GM19395 (cell line): ENCODE results near the gene CCDC174.
"Not testable (repeated sequence)": the region's sequence is repeated elsewhere in the genome, so short reads cannot be mapped to it uniquely, and the experiment has no call there.

Source experiments
- ATAC-seq: cut with Tn5 transposase; IDR thresholded peaks from one replicate; pipeline ENCODE4 v1.9.1; 2021; ENCODE audit warnings: mild to moderate bottlenecking, moderate library complexity; ENCODE audit not compliant: unreplicated experiment

The CCDC174 gene

DNA sequence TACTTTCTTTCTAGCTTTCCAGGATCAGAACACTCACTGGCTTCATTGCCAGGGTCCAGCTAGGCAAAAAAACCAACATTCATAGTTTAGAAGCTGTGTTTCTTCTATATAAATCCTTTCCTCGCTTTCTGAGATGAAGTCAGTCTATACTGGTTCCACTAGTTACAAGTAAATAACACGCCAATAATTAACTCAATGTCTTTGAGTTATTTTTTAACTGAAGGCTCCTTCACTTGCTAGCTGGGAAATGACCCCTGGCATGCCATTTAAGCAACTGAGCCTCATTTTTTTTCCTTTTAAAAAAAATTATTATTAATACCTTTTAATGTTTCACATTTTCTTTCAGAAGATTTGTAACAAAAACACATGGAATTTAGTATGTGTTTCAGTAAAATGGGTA is 2.1 kb upstream of the CCDC174 start:
- no peak for ATAC-seq

- no peak for ATAC-seq
Measured at GRCh38 chr3:14650193-14650592, 1.4 kb upstream of the CCDC174 start.

GRCh38 chr3:14652360-14652907 is 872 bp downstream of the CCDC174 start:
- ATAC-seq, result not testable (repeated sequence)

DNA sequence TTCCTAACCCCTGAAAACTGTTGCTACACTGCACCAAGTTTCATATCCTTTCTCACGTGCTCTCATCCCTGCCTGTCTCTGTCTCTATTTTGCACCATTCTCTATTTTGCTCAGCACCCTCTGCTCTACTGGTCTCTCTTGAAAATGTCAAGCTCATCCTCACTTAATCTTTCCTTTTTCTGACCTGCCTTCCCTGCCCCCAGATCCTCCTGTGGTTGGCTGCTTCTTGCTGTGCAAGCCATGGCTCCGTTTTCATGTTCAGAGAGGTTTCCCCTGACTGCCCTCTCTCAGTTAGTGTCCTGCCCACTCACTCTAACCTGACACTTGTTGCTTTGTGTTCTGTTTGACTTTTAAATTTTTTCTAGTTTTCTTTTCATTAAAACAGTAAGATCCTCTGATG is 6.0 kb downstream of the CCDC174 start:
- ATAC-seq, result no peak

- ATAC-seq, result no peak
Measured at GRCh38 chr3:14658978-14659377, 7.4 kb downstream of the CCDC174 start.

DNA sequence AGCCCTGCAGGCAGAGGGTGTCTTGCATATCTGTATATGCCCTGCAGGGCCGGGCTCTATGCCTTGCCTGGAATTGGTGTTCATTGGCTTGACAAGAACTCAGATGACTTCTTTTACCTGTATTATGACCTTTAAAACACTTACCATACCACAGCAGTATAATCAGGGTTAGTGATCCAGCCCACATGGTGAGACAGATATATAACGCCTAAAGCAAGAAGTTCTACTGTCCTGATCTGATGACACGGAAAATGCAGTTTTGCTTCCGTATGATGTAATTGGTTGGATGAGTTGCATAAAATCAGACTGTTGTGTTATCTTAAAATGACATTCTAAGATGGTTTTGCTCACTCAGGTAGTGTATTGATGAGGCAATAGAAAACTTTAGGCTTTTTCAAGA is 9.4 kb downstream of the CCDC174 start:
- no peak for ATAC-seq

DNA sequence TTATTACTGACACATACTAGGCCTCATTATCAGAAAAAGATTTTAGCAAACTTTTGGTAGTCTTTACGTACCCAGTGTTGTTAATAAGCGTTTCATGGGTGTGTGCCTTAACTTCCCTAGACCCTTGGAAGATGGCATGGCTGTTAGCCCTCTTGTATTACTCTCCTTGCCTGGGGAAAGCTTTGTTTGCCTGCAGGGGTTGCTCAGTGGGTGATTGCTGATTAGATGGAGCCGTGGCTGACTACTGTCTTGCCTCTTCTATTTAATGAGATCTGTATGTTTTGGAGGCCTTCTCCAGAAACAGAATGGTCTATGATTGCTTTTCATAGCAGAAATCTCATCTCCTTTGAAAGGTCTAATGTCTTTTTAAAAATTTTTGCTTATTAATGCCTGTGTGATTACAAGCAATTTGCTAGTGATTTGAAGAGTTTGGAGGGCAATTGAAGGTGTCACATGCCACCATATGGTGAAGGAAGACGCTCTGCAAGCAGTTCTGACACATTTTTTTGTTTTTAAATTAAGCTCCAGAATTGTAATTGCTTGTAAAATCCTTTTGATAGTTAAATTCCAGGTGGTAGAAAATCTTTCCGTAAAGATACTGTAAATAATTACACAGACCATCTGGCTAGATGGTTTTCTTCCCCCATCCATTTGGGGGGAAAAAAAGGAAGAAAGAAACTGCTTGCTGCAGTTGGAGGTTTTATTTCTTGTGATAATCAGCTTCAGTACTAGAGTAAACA is 12.0 kb downstream of the CCDC174 start:
- no peak for ATAC-seq

DNA sequence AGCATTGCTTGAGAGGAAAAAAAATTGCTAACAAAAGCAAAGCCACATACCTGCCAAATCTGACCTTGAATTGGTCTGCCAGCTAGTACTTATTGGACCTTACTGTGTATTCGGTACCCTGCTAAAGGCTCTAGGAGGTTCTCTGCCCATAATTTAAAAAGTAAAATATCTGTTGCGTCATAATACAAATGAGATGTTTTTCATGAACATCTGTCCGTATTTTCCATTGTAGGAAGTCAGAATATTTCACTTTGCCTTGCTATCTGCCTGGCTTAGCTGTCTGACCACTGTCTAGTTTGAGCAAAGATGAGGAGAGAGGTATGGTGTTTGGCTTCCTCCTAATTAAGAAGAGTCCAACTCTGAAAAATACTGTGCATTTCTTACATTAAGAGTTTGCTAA is 12.6 kb downstream of the CCDC174 start:
- ATAC-seq, result no peak

- ATAC-seq, result no peak
Measured at GRCh38 chr3:14672588-14672987, 21.0 kb downstream of the CCDC174 start.

DNA sequence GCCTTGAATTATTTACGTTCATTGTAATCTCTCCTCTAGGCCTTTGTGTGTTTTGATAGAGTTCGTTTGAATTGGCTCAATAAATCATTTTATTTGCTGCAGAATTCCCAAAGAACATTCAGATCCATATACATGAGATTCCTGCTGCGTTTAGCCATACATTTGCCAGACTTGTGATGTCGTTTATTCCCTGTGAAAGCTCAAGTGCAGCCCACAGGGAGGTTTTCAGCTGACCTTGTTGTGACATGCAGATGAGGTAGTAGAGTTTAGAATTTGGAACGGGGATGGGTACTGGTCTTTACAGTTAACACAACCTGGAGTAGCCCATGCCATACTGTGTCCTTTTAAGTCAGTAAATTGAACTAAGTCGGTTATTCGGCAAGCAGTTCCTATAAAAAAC is 23.3 kb downstream of the CCDC174 start, which contains the start of gene C3orf20:
Gene C3orf20 (plus strand): TSS at position 301 of the 400 bp plus-strand sequence. CDS start 7,573 bp downstream, outside the sequence.
- ATAC-seq, result no peak

DNA sequence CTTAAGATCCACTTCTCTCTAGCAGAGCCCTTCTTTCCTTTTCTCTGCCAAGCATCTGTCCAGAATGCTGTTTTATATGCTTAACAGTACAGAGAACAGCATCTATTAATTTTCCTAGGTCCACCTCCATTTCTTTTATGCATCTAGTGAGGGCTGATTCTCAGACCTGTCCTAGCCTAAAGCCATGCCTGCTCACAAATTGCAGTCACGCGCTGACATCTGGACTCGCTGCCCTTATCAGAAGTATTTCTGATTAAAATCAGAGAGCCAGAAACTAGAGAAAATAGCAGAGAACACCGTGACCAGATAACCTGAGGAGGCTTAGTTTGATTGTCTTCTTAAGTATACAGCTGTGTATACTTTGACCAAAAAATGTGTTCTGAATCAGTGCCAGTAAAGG is 25.3 kb downstream of the CCDC174 start:
- ATAC-seq, result no peak

GRCh38 chr3:14678015-14678503 is 26.5 kb downstream of the CCDC174 start:
- no peak for ATAC-seq

DNA sequence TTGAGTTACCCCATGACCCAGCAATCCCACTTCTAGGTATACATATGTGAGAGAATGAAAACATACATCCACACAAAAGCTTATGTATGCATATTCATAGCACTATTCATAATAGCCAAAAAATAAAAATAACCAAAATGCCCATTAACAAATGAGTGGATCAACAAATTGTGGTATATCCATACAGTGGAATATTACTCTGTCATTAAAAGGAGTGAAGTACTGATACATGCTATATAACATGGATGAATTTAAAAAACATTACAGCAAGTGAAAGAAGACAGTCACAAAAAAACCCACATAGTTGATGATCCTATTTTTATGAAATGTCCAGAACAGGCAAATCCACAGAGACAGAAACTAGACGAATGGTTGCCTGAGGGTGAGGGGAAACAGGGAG is 28.6 kb downstream of the CCDC174 start:
- ATAC-seq, result no peak

DNA sequence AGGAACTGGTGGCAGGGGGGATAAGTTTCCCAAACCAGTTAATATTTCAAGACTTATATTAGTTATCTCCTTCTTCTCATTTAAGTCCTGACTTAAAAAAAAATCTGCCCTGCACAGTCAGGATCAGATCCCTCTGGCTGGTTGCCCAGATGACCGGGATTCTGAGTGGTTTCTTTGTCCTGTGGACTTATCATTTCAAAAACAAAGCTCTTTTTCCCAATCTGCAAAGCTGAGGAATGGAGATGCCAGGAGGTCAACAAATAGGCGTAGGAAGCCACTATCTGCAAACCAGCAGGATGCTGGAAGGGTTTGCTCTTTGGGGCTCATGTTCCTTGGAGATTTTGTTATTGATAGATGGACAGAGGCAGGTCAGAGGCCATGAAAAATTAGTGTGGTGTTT is 29.2 kb downstream of the CCDC174 start:
- no peak for ATAC-seq

DNA sequence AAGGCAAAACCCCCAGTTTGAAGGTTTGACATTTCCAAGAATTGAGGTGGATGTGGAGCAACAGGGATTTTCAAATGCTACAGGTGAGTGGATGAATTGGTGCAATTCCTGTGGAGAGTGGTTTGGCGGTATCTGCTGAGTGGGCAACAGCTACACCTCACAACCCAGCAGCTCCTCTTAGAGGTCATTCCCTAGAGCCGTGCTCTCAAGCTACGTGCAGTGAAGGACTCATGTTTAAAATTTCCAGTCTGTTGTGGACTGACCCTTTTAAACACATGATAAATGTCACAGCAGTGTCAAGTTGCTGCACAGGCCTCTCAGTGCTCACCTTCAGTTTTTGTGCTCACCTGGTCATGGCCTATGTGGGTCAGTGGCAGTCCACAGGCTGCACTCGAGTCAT is 32.9 kb downstream of the CCDC174 start:
- no peak for ATAC-seq

DNA sequence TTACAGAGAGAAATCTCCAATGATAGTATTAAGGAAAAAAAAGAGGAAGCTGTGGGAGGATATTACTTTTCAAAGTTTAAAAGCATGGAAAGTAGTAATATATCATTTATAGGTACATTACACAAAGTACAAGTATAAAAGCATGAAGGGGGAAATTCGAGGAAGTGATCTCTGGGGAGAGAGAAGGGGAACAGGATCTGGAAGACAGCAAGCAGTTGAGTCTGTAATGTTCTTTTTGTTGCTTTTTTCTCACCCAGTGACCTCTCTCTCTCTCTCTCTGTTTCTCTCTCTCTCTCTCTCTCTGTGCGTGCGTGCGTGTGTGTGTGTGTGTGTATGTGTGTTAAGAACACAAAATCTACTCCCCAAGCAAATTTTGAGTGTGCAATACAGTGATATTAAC is 33.6 kb downstream of the CCDC174 start:
- no peak for ATAC-seq

GRCh38 chr3:14687360-14687759 is 35.8 kb downstream of the CCDC174 start:
- no peak for ATAC-seq

GRCh38 chr3:14688525-14688924 is 37.0 kb downstream of the CCDC174 start:
- ATAC-seq, result peak; percentile 56

DNA sequence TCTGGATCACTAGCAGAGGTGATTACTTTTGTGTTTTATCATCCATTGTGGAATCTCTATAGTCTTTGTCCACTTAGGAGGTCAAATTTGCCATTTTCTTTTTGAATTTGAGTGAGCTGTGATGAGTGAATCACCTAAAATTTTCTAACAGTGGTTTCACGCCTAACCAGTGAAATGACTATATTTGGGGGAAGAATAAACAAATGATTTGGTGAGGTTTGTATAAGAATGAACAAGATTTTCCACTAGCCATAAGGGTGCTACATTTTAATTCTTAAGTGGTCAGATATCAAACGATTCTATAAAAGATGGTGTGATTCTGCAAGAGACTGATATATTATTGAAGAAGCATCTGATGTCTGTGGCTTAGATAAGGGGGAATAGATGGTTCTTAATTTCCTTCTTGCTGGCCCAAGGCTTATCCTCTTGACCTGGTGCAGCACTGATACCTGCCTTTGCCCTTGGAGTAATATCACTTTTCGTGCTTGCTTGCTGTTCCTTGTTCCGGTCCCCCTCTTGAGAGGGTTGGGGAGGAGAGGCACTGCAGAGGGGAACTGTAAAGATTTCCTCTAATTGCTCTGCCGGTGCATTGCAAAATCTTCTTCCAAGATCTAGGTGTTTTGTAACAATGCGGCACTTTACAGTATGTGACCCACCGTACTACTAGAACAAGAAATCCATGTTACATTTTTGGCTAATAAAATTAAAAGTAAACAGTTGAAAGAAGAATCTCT is 37.9 kb downstream of the CCDC174 start:
- no peak for ATAC-seq

GRCh38 chr3:14691239-14691638 is 39.7 kb downstream of the CCDC174 start:
- peak; percentile 45 for ATAC-seq

- no peak for ATAC-seq
Measured at GRCh38 chr3:14691719-14692118, 40.2 kb downstream of the CCDC174 start.
